Spleen (tissue), 11 donors: Measurements from ENCODE around the gene DSTYK. TPM values are rescaled to one million over a fixed set of nuclear protein-coding genes. Genes with fewer than 3 reads are reported as not detected.
"Not testable (repeated sequence)": the region's sequence is repeated elsewhere in the genome, so short reads cannot be mapped to it uniquely, and the experiment has no call there.

Experiments used
- DNase-seq: peaks from one replicate; pipeline ENCODE4 v3.0.0-alpha.2; 2020
- H3K27ac ChIP-seq, 8 donors: fragments of 200-600 bp; sonication (generic) in 7 of 8; 1 replicate in 4 of 8; 2 replicates in 4 of 8; pipeline versions ENCODE4 v1.5.0 to v1.8.0; 2016 to 2021; ENCODE audit warnings: inconsistent platforms in 4 of 8, mild to moderate bottlenecking in 4 of 8, moderate library complexity in 1 of 8
- H3K27me3 ChIP-seq, 7 donors: fragments of 200-600 bp; sonication (generic) in 6 of 7; replicated peaks in 1 of 7; 1 replicate in 4 of 7; 2 replicates in 3 of 7; pipeline versions ENCODE4 v1.5.0 to v1.8.0; 2016 to 2021; ENCODE audit warnings: inconsistent platforms in 3 of 7, mild to moderate bottlenecking in 1 of 7
- H3K36me3 ChIP-seq, 6 donors: fragments of 200-600 bp; sonication (generic) in 5 of 6; 1 replicate in 4 of 6; 2 replicates in 2 of 6; pipeline versions ENCODE4 v1.5.0 to v1.8.0; 2016 to 2021; ENCODE audit warnings: inconsistent platforms in 2 of 6
- H3K4me1 ChIP-seq, 6 donors: fragments of 200-600 bp; sonication (generic) in 5 of 6; 1 replicate in 3 of 6; 2 replicates in 3 of 6; pipeline versions ENCODE4 v1.5.0 to v1.8.0; 2016 to 2021; ENCODE audit warnings: inconsistent platforms in 3 of 6
- H3K4me3 ChIP-seq, 8 donors: fragments of 200-600 bp; sonication (generic) in 7 of 8; 1 replicate in 4 of 8; 2 replicates in 4 of 8; pipeline versions ENCODE4 v1.5.0 to v1.8.0; 2016 to 2021; ENCODE audit warnings: inconsistent platforms in 4 of 8, mild to moderate bottlenecking in 4 of 8, moderate library complexity in 2 of 8
- H3K9me3 ChIP-seq, 8 donors: fragments of 200-600 bp; sonication (generic) in 7 of 8; 1 replicate in 4 of 8; 2 replicates in 4 of 8; pipeline versions ENCODE4 v1.5.0 to v1.8.0; 2016 to 2021; ENCODE audit warnings: inconsistent platforms in 4 of 8
- POLR2A ChIP-seq, 3 donors: fragments of 450-650 bp; IDR thresholded peaks; one replicate each; pipeline ENCODE4 v1.5.1; 2017; ENCODE audit warnings: antibody characterized with exemption in 3 of 3, mild to moderate bottlenecking in 1 of 3
- POLR2AphosphoS5 ChIP-seq, 3 donors: sonication (generic); formaldehyde crosslinking; IDR thresholded peaks; one replicate each; pipeline ENCODE4 v1.5.1; 2017; ENCODE audit warnings: antibody characterized with exemption in 3 of 3
- WGBS, 5 donors: extraction: QIAGEN DNeasy Blood & Tissue Kit in 3 of 5; methylation state at CpG; one replicate each; pipeline versions ENCODE4 v1.1.5 to v1.1.7; 2013 to 2018; 5-methylcytosine and 5-hydroxymethylcytosine counted together
- intact Hi-C: fragments of 100-400 bp; cut with DNase I; formaldehyde crosslinking; loops from one replicate; pipeline ENCODE4 v1.15.0; 2023; ENCODE audit warnings: low total_unique reads
- polyA plus RNA-seq, 3 donors: library from polyadenylated mRNA; stranded (reverse); fragments of 200-250 nt; gene quantifications; one replicate each; pipeline ENCODE4 v1.2.1, GENCODE V29; 2013
- total RNA-seq, 7 donors: library from RNA; depleted of rRNA in 3 of 7; stranded (reverse); fragments of >200 nt in 3 of 7; fragmentation: NEBNext Ultra II Directional in 4 of 7; extraction: Animal tissue kit (Norgen Biotek cat#: 25700) in 4 of 7; gene quantifications; one replicate each; pipeline versions ENCODE4 v1.1.0 to v1.2.1, GENCODE V29; 2016 to 2021
- TF ChIP-seq, protein P1 (sequence below), 11 experiments: fragments of 200-600 bp in 7 of 11; fragments of 450-650 bp in 4 of 11; sonication (generic) in 4 of 11; IDR thresholded peaks in 8 of 11; conservative IDR thresholded peaks in 3 of 11; 1 replicate in 7 of 11; 2 replicates in 4 of 11; pipeline versions ENCODE4 v1.4.0 to v1.8.0; 2016 to 2021; ENCODE audit warnings: antibody characterized with exemption in 11 of 11, inconsistent platforms in 4 of 11, mild to moderate bottlenecking in 1 of 11
- donor health status: healthy with polysubstance abuse.
- donor health status: DM: no; HTN: no; CAD: no; lungs with moderate emphysema.
- donor health status: DM: no; HTN: no; CAD: no.
- donor health status: Bipolar disorder and iron deficiency.
- donor health status: healthy.
- donor health status: DM: no; HTN: no; CAD: no.
- donor health status: DM: yes; HTN: yes; CAD: no.

The DSTYK gene
- total and polyA plus RNA-seq, 10 donors = 2.2 to 24.3 (median 16.1) TPM

DNA sequence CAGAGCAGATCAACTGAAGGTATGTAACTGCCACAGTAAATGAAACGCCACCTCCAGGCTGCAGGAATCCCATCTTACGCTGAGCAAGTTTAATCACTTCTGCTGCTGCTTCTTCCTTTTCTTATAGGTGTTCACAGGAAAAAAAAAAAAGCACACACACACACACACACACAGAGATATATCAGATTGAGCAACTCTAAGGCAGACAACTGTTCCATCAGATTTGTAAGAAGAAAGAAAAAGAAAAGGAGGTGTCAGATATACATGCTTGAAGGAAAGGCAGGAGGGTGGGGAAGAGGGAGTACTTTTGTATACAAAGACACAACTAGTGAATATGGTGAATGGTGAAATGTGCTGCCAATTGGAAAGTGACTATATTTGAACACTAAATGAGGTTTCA is 28.6 kb downstream of the DSTYK start:
- no peaks in the 10 kb centered on the region for H3K9me3 ChIP-seq
- intact Hi-C loops = no loop called here
- no peak for DNase-seq
- H3K4me1 ChIP-seq = peaks cover 0 to 50% (median 21%) of the 10 kb centered on the region in 6 donors
- WGBS, 5 donors = 76 to 98% (median 87%) methylated on average over 2 of the region's 2 CpGs
- H3K4me3 ChIP-seq = no peak overlapping the region
- peaks cover 0 to 89% (median 17%) of the 10 kb centered on the region in 6 donors for H3K36me3 ChIP-seq
- H3K27me3 ChIP-seq = no peaks in the 10 kb centered on the region
- TF ChIP-seq POLR2A (IDR thresholded peaks at IDR 0.05) (no peak), POLR2AphosphoS5 (IDR thresholded peaks at IDR 0.05) (no peak)
- TF ChIP-seq, protein P1, sequence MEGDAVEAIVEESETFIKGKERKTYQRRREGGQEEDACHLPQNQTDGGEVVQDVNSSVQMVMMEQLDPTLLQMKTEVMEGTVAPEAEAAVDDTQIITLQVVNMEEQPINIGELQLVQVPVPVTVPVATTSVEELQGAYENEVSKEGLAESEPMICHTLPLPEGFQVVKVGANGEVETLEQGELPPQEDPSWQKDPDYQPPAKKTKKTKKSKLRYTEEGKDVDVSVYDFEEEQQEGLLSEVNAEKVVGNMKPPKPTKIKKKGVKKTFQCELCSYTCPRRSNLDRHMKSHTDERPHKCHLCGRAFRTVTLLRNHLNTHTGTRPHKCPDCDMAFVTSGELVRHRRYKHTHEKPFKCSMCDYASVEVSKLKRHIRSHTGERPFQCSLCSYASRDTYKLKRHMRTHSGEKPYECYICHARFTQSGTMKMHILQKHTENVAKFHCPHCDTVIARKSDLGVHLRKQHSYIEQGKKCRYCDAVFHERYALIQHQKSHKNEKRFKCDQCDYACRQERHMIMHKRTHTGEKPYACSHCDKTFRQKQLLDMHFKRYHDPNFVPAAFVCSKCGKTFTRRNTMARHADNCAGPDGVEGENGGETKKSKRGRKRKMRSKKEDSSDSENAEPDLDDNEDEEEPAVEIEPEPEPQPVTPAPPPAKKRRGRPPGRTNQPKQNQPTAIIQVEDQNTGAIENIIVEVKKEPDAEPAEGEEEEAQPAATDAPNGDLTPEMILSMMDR (IDR thresholded peaks at IDR 0.05 in 8 of 11, conservative IDR thresholded peaks at IDR 0.05 in 3 of 11) = no peak
- H3K27ac ChIP-seq = peak overlapping the region in 7 of 8 donors; percentile 32 to 67 (median 42)

- intact Hi-C loops, H3K4me3 ChIP-seq, H3K27me3 ChIP-seq, DNase-seq, H3K27ac ChIP-seq, H3K9me3 ChIP-seq: not testable (repeated sequence)
- peaks cover 4 to 42% (median 20%) of the 10 kb centered on the region in 6 donors for H3K4me1 ChIP-seq
- peaks cover 0 to 90% (median 8%) of the 10 kb centered on the region in 6 donors for H3K36me3 ChIP-seq
- 84 to 98% (median 88%) methylated on average over 6 to 7 of the region's 7 CpGs for WGBS, 5 donors
Observed at GRCh38 chr1:205180331-205180730, 31.2 kb downstream of the DSTYK start.

DNA sequence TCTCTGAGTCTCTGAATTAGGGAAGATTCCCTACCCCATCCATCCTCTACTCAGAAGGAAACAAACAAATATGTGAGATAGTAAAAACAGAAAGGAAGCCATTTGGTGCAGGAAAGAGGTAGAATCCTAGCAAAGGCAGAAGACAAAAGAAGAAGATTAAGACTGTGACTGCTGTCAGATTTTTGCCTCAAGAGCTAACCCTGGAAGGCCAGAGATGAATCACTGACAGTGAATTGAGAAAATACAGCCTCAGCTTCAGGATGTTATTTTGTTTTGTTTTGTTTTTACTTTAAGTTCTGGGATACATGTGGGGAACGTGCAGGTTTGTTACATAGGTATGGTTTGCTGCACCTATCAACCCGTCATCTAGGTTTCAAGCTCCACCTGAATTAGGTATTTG is 31.7 kb downstream of the DSTYK start:
- H3K4me3 ChIP-seq = no peak overlapping the region
- no peaks in the 10 kb centered on the region for H3K27me3 ChIP-seq
- no peak for DNase-seq
- TF ChIP-seq POLR2A (IDR thresholded peaks at IDR 0.05) = no peak
- TF ChIP-seq, protein P1 (IDR thresholded peaks at IDR 0.05 in 8 of 11, conservative IDR thresholded peaks at IDR 0.05 in 3 of 11) = no peak
- TF ChIP-seq POLR2AphosphoS5 (IDR thresholded peaks at IDR 0.05) = no peak
- H3K4me1 ChIP-seq = peaks cover 4 to 45% (median 22%) of the 10 kb centered on the region in 6 donors
- intact Hi-C loops = no loop called here
- H3K9me3 ChIP-seq = no peaks in the 10 kb centered on the region
- 88 to 100% (median 95%) methylated on average over 2 of the region's 2 CpGs for WGBS, 5 donors
- H3K36me3 ChIP-seq = peaks cover 0 to 90% (median 9%) of the 10 kb centered on the region in 6 donors
- H3K27ac ChIP-seq = no peak overlapping the region

- H3K4me3 ChIP-seq = no peak overlapping the region
- H3K27me3 ChIP-seq = no peaks in the 10 kb centered on the region
- no peaks in the 10 kb centered on the region for H3K9me3 ChIP-seq
- DNase-seq = no peak
- peaks cover 0 to 88% (median 18%) of the 10 kb centered on the region in 6 donors for H3K36me3 ChIP-seq
- WGBS, 5 donors = 78 to 93% (median 91%) methylated on average over 4 of the region's 4 CpGs
- no peak overlapping the region for H3K27ac ChIP-seq
- TF ChIP-seq POLR2A (IDR thresholded peaks at IDR 0.05) = no peak
- TF ChIP-seq, protein P1 (IDR thresholded peaks at IDR 0.05 in 8 of 11, conservative IDR thresholded peaks at IDR 0.05 in 3 of 11) = no peak
- no peak for TF ChIP-seq POLR2AphosphoS5 (IDR thresholded peaks at IDR 0.05)
- H3K4me1 ChIP-seq = peaks cover 4 to 51% (median 21%) of the 10 kb centered on the region in 6 donors
- intact Hi-C loops = no loop called here
Observed at GRCh38 chr1:205172729-205173366, 38.7 kb downstream of the DSTYK start.
